AG20443 (cell line): ENCODE results near the gene SIAH3.

Experiments
- DNase-seq: peaks from one replicate; pipeline ENCODE4 v3.0.0; 2012; ENCODE audit warnings: low spot score, mixed read lengths

SIAH3 gene

GRCh38 chr13:45733361-45733760 is 118.2 kb downstream of the SIAH3 start:
- no peak for DNase-seq

GRCh38 chr13:45732916-45733315 is 118.6 kb downstream of the SIAH3 start:
- no peak for DNase-seq

- no peak for DNase-seq
These were observed 120.1 kb downstream of the SIAH3 start for GRCh38 chr13:45731455-45731854.

- peak; percentile 33 for DNase-seq
These were observed 122.8 kb downstream of the SIAH3 start for GRCh38 chr13:45728759-45729158.
